MM.1S (cell line): ENCODE results near the gene SEPTIN6.

Experiments used
- DNase-seq: peaks from one replicate; pipeline ENCODE4 v3.0.0-alpha.2; 2015
- H2AFZ ChIP-seq: fragments of 300-600 bp; sonication (generic); 2 replicates; pipeline ENCODE4 v1.6.0; 2016; ENCODE audit warnings: antibody characterized with exemption, low read length
- H3F3A ChIP-seq: fragments of 300-600 bp; sonication (generic); 2 replicates; pipeline ENCODE4 v1.6.1; 2016; ENCODE audit warnings: mild to moderate bottlenecking, antibody characterized with exemption, low read length, moderate library complexity, mixed read lengths; ENCODE audit not compliant: insufficient read depth
- H3K27ac ChIP-seq: fragments of 300-600 bp; sonication (generic); 2 replicates; pipeline ENCODE4 v1.5.1; 2016; ENCODE audit warnings: mild to moderate bottlenecking, low read length
- H3K27me3 ChIP-seq: fragments of 300-600 bp; sonication (generic); replicated peaks from 2 replicates; pipeline ENCODE4 v1.6.0; 2016; ENCODE audit warnings: low read length; ENCODE audit not compliant: insufficient read depth
- H3K36me3 ChIP-seq: fragments of 300-600 bp; sonication (generic); replicated peaks from 2 replicates; pipeline ENCODE4 v1.6.1; 2016; ENCODE audit warnings: mild to moderate bottlenecking, low read length, mixed read lengths; ENCODE audit not compliant: insufficient read depth
- H3K4me1 ChIP-seq: fragments of 300-600 bp; sonication (generic); 2 replicates; pipeline ENCODE4 v1.6.1; 2016; ENCODE audit warnings: low read length, mixed read lengths
- H3K4me2 ChIP-seq: fragments of 300-600 bp; sonication (generic); 2 replicates; pipeline ENCODE4 v1.6.0; 2016; ENCODE audit warnings: low read depth, low read length
- H3K4me3 ChIP-seq: fragments of 300-600 bp; sonication (generic); 2 replicates; pipeline ENCODE4 v1.5.1; 2016; ENCODE audit warnings: low read length, mixed read lengths
- H3K79me2 ChIP-seq: fragments of 300-600 bp; sonication (generic); 2 replicates; pipeline ENCODE4 v1.6.1; 2016; ENCODE audit warnings: mixed run types, low read length, mixed read lengths
- H3K9ac ChIP-seq: fragments of 300-600 bp; sonication (generic); 2 replicates; pipeline ENCODE4 v1.6.1; 2016; ENCODE audit warnings: low read length, mixed read lengths
- H3K9me2 ChIP-seq: fragments of 300-600 bp; sonication (generic); replicated peaks from 2 replicates; pipeline ENCODE4 v1.6.1; 2016; ENCODE audit warnings: mild to moderate bottlenecking, low read length, mixed read lengths; ENCODE audit not compliant: insufficient read depth
- H3K9me3 ChIP-seq: fragments of 300-600 bp; sonication (generic); replicated peaks from 2 replicates; pipeline ENCODE4 v1.6.1; 2016; ENCODE audit warnings: mild to moderate bottlenecking, low read length, mixed read lengths; ENCODE audit not compliant: insufficient read depth
- H4K20me1 ChIP-seq: fragments of 300-600 bp; sonication (generic); 2 replicates; pipeline ENCODE4 v1.6.1; 2016; ENCODE audit warnings: mild to moderate bottlenecking, low read length, moderate library complexity, mixed read lengths; ENCODE audit not compliant: insufficient read depth
- CTCF ChIP-seq: fragments of 300-600 bp; sonication (generic); IDR thresholded peaks from 2 replicates; pipeline ENCODE4 v1.5.1; 2016; ENCODE audit warnings: antibody characterized with exemption, low read length, mixed read lengths
- EZH2 ChIP-seq: fragments of 300-600 bp; sonication (generic); optimal IDR thresholded peaks from 2 replicates; pipeline ENCODE3; 2017; ENCODE audit warnings: low read depth, mild to moderate bottlenecking, antibody characterized with exemption, low read length, mixed read lengths
- EZH2phosphoT487 ChIP-seq: fragments of 300-600 bp; sonication (generic); IDR thresholded peaks from 2 replicates; pipeline ENCODE4 v1.6.1; 2018; ENCODE audit warnings: antibody characterized with exemption, low read length

Gene SEPTIN6

DNA sequence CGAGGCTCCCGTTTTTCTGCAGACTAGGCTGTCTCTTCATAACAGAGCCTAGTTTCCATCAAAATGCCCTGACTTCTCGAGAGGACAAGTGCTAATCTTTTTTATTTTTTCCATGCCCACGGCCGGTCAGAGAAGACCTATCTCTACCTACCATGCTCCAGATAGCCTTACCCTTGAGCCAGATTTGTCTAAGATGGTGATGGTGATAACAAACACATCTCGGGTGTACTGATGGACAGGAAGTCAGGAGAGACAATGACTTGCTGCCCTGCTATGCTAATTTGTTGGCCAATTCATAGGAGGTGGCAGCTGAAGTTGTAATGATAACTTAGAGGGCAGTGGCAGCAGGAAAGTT is 44.6 kb downstream of the SEPTIN6 start:
- peaks cover 45% of the 10 kb centered on the region for H3K4me1 ChIP-seq
- no peaks in the 10 kb centered on the region for H3K9me3 ChIP-seq
- H3K27ac ChIP-seq: peak overlapping the region; percentile 86
- H3K79me2 ChIP-seq: peaks cover 69% of the 10 kb centered on the region
- peak; percentile 21 for DNase-seq
- H3K4me3 ChIP-seq: no peak overlapping the region
- peak overlapping the region; percentile 20; the same call in 1 of the 2 replicates for H3K9ac ChIP-seq
- peaks cover 34% of the 10 kb centered on the region for H3F3A ChIP-seq
- no peak overlapping the region for H2AFZ ChIP-seq
- H3K36me3 ChIP-seq: peaks cover 7% of the 10 kb centered on the region; the same call in 1 of the 2 replicates
- peak overlapping the region; percentile 33 for H3K4me2 ChIP-seq
- no peaks in the 10 kb centered on the region for H4K20me1 ChIP-seq
- H3K27me3 ChIP-seq: no peaks in the 10 kb centered on the region
- no peak for TF ChIP-seq EZH2phosphoT487
- TF ChIP-seq CTCF: no peak
- TF ChIP-seq EZH2: no peak
- no peaks in the 10 kb centered on the region for H3K9me2 ChIP-seq

DNA sequence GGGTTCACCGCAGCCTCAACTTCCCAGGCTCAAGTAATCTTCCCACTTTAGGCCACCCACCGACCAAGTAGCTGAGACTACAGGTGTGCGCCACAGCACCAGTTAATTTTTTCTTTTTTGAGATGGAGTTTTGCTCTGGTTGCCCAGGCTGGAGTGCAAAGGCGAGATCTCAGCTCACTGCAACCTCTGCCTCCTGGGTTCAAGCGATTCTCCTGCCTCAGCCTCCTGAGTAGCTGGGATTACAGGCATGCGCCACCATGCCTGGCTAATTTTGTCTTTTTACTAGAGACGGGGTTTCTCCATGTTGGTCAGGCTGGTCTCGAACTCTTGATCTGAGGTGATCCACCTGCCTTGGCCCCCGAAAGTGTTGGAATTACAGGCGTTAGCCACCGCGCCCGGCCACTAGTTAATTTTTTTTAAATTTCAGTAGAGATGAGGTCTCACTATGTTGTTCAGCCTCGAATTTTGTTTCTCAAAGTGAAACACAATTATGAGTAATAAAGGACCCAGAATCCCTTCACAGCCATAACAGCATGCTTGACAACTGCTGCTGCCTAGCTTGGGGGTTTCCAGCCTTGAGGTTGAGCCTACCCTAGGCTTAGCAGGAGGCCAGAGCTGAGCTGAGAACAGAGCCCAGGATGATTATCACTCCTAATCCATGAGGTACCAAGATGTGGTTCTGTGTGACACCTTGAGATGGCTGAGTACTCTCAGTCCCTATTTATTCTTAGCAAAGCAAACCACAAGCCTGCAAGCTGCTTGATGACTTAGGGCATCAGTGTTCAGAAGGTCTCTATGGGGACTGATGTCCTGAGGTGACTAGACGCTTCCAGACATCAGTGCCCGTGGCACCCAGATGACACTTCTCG is 45.2 kb downstream of the SEPTIN6 start:
- H3K79me2 ChIP-seq: peaks cover 70% of the 10 kb centered on the region
- peak overlapping the region; percentile 86 for H3K27ac ChIP-seq
- H4K20me1 ChIP-seq: no peaks in the 10 kb centered on the region
- no peaks in the 10 kb centered on the region for H3K9me2 ChIP-seq
- no peak overlapping the region for H2AFZ ChIP-seq
- peak overlapping the region; percentile 33; the same call in 1 of the 2 replicates for H3K4me2 ChIP-seq
- H3K9me3 ChIP-seq: no peaks in the 10 kb centered on the region
- peaks cover 34% of the 10 kb centered on the region for H3F3A ChIP-seq
- TF ChIP-seq EZH2 (no peak), CTCF (no peak), EZH2phosphoT487 (no peak)
- DNase-seq: peak; percentile 90
- H3K4me1 ChIP-seq: peaks cover 48% of the 10 kb centered on the region
- no peaks in the 10 kb centered on the region for H3K27me3 ChIP-seq
- no peak overlapping the region for H3K4me3 ChIP-seq
- peak overlapping the region; percentile 20; the same call in 1 of the 2 replicates for H3K9ac ChIP-seq
- H3K36me3 ChIP-seq: peaks cover 7% of the 10 kb centered on the region; the same call in 1 of the 2 replicates

DNA sequence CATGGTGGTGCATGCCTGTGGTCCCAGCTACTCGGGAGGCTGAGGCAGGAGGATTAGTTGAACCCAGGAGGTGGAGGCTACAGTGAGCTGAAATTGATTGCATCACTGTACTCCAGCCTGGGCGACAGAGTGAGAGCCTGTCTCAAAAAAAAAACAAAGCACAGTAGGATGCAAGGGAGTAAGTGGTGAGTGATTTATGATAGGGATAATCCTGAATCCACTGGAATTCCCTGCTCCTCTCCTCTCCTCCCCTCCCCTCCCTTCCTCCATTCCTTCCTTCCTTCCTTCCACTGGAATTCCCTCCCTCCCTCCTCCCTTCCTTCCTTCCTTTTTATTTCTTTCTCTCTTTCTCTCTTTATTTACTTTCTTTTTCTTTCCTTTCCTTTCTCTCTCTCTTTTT is 45.9 kb downstream of the SEPTIN6 start:
- Histone ChIP-seq H3K9ac (no peak overlapping the region), H3K9me3 (no peaks in the 10 kb centered on the region), H3K27me3 (no peaks in the 10 kb centered on the region), H3K9me2 (no peaks in the 10 kb centered on the region), H3K36me3 (peaks cover 7% of the 10 kb centered on the region; the same call in 1 of the 2 replicates), H3K4me3 (no peak overlapping the region), H3K4me2 (no peak overlapping the region), H2AFZ (no peak overlapping the region), H3K4me1 (peaks cover 54% of the 10 kb centered on the region), H3K27ac (peak overlapping the region; percentile 86; the same call in 1 of the 2 replicates), H4K20me1 (no peaks in the 10 kb centered on the region), H3K79me2 (peaks cover 70% of the 10 kb centered on the region), H3F3A (peaks cover 34% of the 10 kb centered on the region)
- TF ChIP-seq EZH2phosphoT487 (no peak), CTCF (no peak), EZH2 (no peak)
- no peak for DNase-seq
